ENCODE data around the gene C19orf25. TPM values are rescaled to one million over a fixed set of nuclear protein-coding genes. Genes with fewer than 3 reads are reported as not detected.

C19orf25 gene
- total and polyA plus RNA-seq, 2 of the 13 experiments (the other 11 are each of a cell fraction or from before 2014, with no cell fraction given): 14.2 to 32.4 TPM

GRCh38 chr19:1512671-1513498 is 33.9 kb upstream of the C19orf25 start, which contains the start of gene ADAMTSL5 (continued):
- TF ChIP-seq ZBTB2 (CRISPR knock-in tag; IDR thresholded peaks at IDR 0.05; ENCODE audit: low read depth) (peak; percentile 42), ZNF678 (CRISPR knock-in tag; IDR thresholded peaks at IDR 0.05) (no peak), NFYC (CRISPR knock-in tag; IDR thresholded peaks at IDR 0.05) (no peak), ARID5B (CRISPR knock-in tag; IDR thresholded peaks at IDR 0.05) (0 out of 2 replicates have a peak, but pooled peaks have one; percentile 10), MAFK (conservative IDR thresholded peaks at IDR 0.05 in 1 of 2, IDR thresholded peaks at IDR 0.05 in 1 of 2; ENCODE audit: low read length in 2 of 2) (no peak), ZBTB10 (CRISPR knock-in tag; IDR thresholded peaks at IDR 0.05; ENCODE audit: borderline replicate concordance) (no peak), CREB3 (CRISPR knock-in tag; IDR thresholded peaks at IDR 0.05) (no peak), ZNF468 (CRISPR knock-in tag; IDR thresholded peaks at IDR 0.05) (no peak), ZFAT (CRISPR knock-in tag; conservative IDR thresholded peaks at IDR 0.05) (no peak), PCBP2 (optimal IDR thresholded peaks at IDR 0.05; ENCODE audit: low read depth, low read length, poor library complexity, severe bottlenecking) (no peak), FOXO1 (CRISPR knock-in tag; IDR thresholded peaks at IDR 0.05) (no peak), ZNF12 (CRISPR knock-in tag; IDR thresholded peaks at IDR 0.05) (no peak), ZNF260 (CRISPR knock-in tag; IDR thresholded peaks at IDR 0.05; ENCODE audit: borderline replicate concordance, low read depth) (no peak), HOXA5 (CRISPR knock-in tag; IDR thresholded peaks at IDR 0.05) (no peak), ZNF746 (CRISPR knock-in tag; IDR thresholded peaks at IDR 0.05) (no peak), ZEB1 (IDR thresholded peaks at IDR 0.05; ENCODE audit: insufficient replicate concordance, low read depth) (no peak), KLF9 (CRISPR knock-in tag; IDR thresholded peaks at IDR 0.05; ENCODE audit: low read depth) (no peak), ZNF629 (CRISPR knock-in tag; conservative IDR thresholded peaks at IDR 0.05) (0 out of 2 replicates have a peak, but pooled peaks have one; percentile 10), AGO1 (IDR thresholded peaks at IDR 0.05; ENCODE audit: low read depth, low read length, poor library complexity, severe bottlenecking) (no peak), KLF15 (CRISPR knock-in tag; IDR thresholded peaks at IDR 0.05; ENCODE audit: borderline replicate concordance) (no peak), FOXA3 (CRISPR knock-in tag; IDR thresholded peaks at IDR 0.05) (no peak)
